Prostate gland (tissue), 2 donors: ENCODE measurements around the gene SLC9A8.

Experiments used
- CTCF ChIP-seq, 4 experiments: fragments of 200-600 bp in 2 of 4; fragments of 450-650 bp in 2 of 4; sonication (generic) in 2 of 4; IDR thresholded peaks; 1 replicate in 3 of 4; 2 replicates in 1 of 4; pipeline ENCODE4 v1.5.1; 2016 to 2019; ENCODE audit warnings: antibody characterized with exemption in 4 of 4, mild to moderate bottlenecking in 2 of 4, moderate library complexity in 2 of 4
- POLR2A ChIP-seq: fragments of 450-650 bp; IDR thresholded peaks from one replicate; pipeline ENCODE4 v1.6.1; 2016; ENCODE audit warnings: antibody characterized with exemption, mild to moderate bottlenecking
- POLR2AphosphoS5 ChIP-seq: sonication (generic); formaldehyde crosslinking; IDR thresholded peaks from one replicate; pipeline ENCODE4 v1.6.1; 2017; ENCODE audit warnings: antibody characterized with exemption

- TF ChIP-seq CTCF (IDR thresholded peaks at IDR 0.05) (no peak), POLR2AphosphoS5 (no peak), POLR2A (no peak)
Observed at GRCh38 chr20:49792611-49793010, 20.0 kb upstream of the SLC9A8 start.
